ENCODE data around the gene PXMP4.

DNA sequence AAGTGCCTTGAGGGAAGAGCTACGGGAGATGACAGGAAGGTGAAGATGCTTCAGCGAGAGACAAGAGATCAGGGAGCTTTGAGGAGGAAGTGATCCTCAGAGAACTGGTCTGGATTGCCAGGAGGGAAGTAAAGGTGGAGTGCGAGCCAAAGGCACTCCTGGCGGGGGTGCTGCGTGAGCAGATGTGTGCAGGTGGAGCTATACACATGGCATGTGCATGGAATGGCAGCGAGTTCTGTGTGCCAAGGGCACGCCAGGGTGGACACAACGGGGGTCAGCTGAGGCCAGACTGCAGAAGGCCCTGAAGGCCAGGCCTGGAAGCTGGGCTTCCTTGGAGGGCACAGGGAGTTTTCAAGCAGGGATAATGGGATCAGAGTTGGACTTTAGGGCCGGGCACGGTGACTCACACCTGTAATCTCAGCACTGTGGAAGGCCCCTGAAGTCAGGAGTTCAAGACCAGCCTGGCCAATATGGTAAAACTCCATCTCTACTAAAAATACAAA, 6.2 kb downstream of the PXMP4 start:
- TF ChIP-seq POLR2A (IDR thresholded peaks at IDR 0.05) (no peak), POLR2AphosphoS5 (IDR thresholded peaks at IDR 0.05; ENCODE audit: insufficient read depth in 1 of 2, low read depth in 1 of 2) (no peak)
- TF ChIP-seq, protein P1, sequence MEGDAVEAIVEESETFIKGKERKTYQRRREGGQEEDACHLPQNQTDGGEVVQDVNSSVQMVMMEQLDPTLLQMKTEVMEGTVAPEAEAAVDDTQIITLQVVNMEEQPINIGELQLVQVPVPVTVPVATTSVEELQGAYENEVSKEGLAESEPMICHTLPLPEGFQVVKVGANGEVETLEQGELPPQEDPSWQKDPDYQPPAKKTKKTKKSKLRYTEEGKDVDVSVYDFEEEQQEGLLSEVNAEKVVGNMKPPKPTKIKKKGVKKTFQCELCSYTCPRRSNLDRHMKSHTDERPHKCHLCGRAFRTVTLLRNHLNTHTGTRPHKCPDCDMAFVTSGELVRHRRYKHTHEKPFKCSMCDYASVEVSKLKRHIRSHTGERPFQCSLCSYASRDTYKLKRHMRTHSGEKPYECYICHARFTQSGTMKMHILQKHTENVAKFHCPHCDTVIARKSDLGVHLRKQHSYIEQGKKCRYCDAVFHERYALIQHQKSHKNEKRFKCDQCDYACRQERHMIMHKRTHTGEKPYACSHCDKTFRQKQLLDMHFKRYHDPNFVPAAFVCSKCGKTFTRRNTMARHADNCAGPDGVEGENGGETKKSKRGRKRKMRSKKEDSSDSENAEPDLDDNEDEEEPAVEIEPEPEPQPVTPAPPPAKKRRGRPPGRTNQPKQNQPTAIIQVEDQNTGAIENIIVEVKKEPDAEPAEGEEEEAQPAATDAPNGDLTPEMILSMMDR (IDR thresholded peaks at IDR 0.05): no peak

Measured in vagina (tissue), 2 donors.